Gastrocnemius medialis (tissue), 4 donors: Measurements from ENCODE around the gene LRRC71. TPM values are rescaled to one million over a fixed set of nuclear protein-coding genes. Genes with fewer than 3 reads are reported as not detected.

Source experiments
- ATAC-seq, 2 donors: fragments of 150-250 bp; one replicate each; pipeline ENCODE4 v1.9.1; 2016
- DNase-seq, 2 donors: peaks; one replicate each; pipeline ENCODE4 v3.0.0-alpha.2; 2019
- H3K27ac ChIP-seq, 4 donors: fragments of 200-600 bp; sonication (generic); 1 replicate in 1 of 4; 2 replicates in 3 of 4; pipeline ENCODE4 v1.5.1; 2016 to 2018; ENCODE audit warnings: mild to moderate bottlenecking in 2 of 4, moderate library complexity in 1 of 4
- H3K27me3 ChIP-seq, 3 donors: fragments of 200-600 bp; sonication (generic) in 2 of 3; 1 replicate in 1 of 3; 2 replicates in 2 of 3; pipeline versions ENCODE4 v1.5.1 to v1.6.0; 2016 to 2019; ENCODE audit warnings: mild to moderate bottlenecking in 1 of 3, moderate library complexity in 1 of 3
- H3K36me3 ChIP-seq, 2 donors: fragments of 200-600 bp; sonication (generic) in 1 of 2; one replicate each; pipeline ENCODE4 v1.5.1; 2017 to 2018
- H3K4me1 ChIP-seq, 2 donors: fragments of 200-600 bp; sonication (generic) in 1 of 2; one replicate each; pipeline ENCODE4 v1.5.1; 2016 to 2017; ENCODE audit warnings: mild to moderate bottlenecking in 2 of 2
- H3K4me3 ChIP-seq, 4 donors: fragments of 200-600 bp; sonication (generic) in 3 of 4; 1 replicate in 1 of 4; 2 replicates in 3 of 4; pipeline ENCODE4 v1.5.1; 2016 to 2019; ENCODE audit warnings: mild to moderate bottlenecking in 2 of 4
- H3K9me3 ChIP-seq, 3 donors: fragments of 200-600 bp; sonication (generic) in 2 of 3; 1 replicate in 1 of 3; 2 replicates in 2 of 3; pipeline ENCODE4 v1.5.1; 2016 to 2019
- POLR2A ChIP-seq, 2 donors: fragments of 450-650 bp; IDR thresholded peaks; one replicate each; pipeline ENCODE4 v1.6.1; 2017; ENCODE audit warnings: antibody characterized with exemption in 2 of 2, mild to moderate bottlenecking in 2 of 2, moderate library complexity in 2 of 2
- in situ Hi-C, 4 donors: fragments of 200-750 bp; cut with MboI; loops; one replicate each; pipeline versions ENCODE4 v1.15.0 to v1.8.0; 2017; ENCODE audit warnings: low sequenced_read_pairs in 4 of 4
- intact Hi-C: fragments of 100-400 bp; cut with DNase I; formaldehyde crosslinking; loops from one replicate; pipeline ENCODE4 v1.15.1; 2023; ENCODE audit warnings: low total_unique reads
- total RNA-seq, 4 donors: library from RNA; depleted of rRNA; stranded (reverse); fragments of >200 nt; gene quantifications; one replicate each; pipeline versions ENCODE4 v1.1.0 to v1.2.3, GENCODE V29; 2016
- TF ChIP-seq, protein P1 (sequence below), 5 experiments: fragments of 450-650 bp in 3 of 5; fragments of 200-600 bp in 2 of 5; sonication (generic) in 2 of 5; IDR thresholded peaks in 4 of 5; conservative IDR thresholded peaks in 1 of 5; 1 replicate in 4 of 5; 2 replicates in 1 of 5; pipeline ENCODE4 v1.5.1; 2016 to 2019; ENCODE audit warnings: antibody characterized with exemption in 5 of 5, mild to moderate bottlenecking in 3 of 5, moderate library complexity in 3 of 5

Gene LRRC71
- total RNA-seq, 4 donors from 2014 or later: not detected

DNA sequence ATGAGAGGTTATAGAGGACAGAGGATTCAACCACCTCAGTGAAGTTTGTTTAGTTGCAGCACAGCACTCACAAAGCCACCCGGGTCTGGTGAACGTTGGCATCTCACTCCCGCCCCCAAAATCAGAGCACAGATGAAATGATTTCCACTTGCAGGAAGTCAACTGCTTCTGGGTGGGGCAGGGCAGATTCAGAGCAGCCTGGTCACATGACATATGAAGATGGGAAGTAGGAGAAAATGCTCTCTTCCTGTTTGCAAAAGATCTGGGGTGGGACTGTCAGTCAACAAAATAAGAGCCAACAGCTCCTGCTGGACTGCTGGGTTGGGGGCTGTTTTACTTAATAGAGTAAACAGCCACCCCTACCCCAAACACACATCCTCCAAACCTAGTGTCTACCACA is 43.2 kb downstream of the LRRC71 start:
- Histone ChIP-seq H3K27ac (no peak overlapping the region), H3K4me1 (peaks cover 0 to 16% of the 10 kb centered on the region in 2 donors), H3K27me3 (no peaks in the 10 kb centered on the region), H3K36me3 (peaks cover 0 to 70% of the 10 kb centered on the region in 2 donors), H3K4me3 (no peak overlapping the region), H3K9me3 (no peaks in the 10 kb centered on the region)
- TF ChIP-seq, protein P1, sequence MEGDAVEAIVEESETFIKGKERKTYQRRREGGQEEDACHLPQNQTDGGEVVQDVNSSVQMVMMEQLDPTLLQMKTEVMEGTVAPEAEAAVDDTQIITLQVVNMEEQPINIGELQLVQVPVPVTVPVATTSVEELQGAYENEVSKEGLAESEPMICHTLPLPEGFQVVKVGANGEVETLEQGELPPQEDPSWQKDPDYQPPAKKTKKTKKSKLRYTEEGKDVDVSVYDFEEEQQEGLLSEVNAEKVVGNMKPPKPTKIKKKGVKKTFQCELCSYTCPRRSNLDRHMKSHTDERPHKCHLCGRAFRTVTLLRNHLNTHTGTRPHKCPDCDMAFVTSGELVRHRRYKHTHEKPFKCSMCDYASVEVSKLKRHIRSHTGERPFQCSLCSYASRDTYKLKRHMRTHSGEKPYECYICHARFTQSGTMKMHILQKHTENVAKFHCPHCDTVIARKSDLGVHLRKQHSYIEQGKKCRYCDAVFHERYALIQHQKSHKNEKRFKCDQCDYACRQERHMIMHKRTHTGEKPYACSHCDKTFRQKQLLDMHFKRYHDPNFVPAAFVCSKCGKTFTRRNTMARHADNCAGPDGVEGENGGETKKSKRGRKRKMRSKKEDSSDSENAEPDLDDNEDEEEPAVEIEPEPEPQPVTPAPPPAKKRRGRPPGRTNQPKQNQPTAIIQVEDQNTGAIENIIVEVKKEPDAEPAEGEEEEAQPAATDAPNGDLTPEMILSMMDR (IDR thresholded peaks at IDR 0.05 in 4 of 5, conservative IDR thresholded peaks at IDR 0.05 in 1 of 5): no peak
- TF ChIP-seq POLR2A (IDR thresholded peaks at IDR 0.05): no peak
- intact Hi-C loops (no loop called here), in situ Hi-C loops (no loop called here)
- ATAC-seq: no peak
- DNase-seq: no peak

DNA sequence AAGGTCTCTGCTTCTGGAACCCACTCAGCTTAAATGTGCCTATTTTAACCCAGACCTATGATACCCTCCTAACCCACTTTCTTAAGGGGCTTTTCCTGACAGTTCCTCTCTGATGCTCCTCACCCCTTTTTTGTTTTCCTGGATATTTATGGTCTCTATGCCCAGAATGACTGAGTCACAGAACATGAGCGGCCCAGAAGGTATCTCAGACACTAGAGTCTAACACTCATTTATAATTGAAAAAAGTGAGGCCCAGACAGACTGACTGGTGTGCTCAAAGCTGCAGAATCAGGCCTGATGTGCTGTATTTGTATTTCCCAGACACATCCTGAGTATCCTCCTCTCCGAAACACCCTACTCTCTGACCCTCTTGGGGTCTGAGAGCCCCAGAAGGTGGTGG is 44.0 kb downstream of the LRRC71 start:
- no peak for DNase-seq
- no peak for ATAC-seq
- in situ Hi-C loops: no loop called here
- Histone ChIP-seq H3K27me3 (no peaks in the 10 kb centered on the region), H3K36me3 (peaks cover 0 to 75% of the 10 kb centered on the region in 2 donors), H3K4me3 (no peak overlapping the region), H3K9me3 (no peaks in the 10 kb centered on the region), H3K27ac (no peak overlapping the region), H3K4me1 (peaks cover 0 to 9% of the 10 kb centered on the region in 2 donors)
- TF ChIP-seq POLR2A (IDR thresholded peaks at IDR 0.05): no peak
- TF ChIP-seq, protein P1 (IDR thresholded peaks at IDR 0.05 in 4 of 5, conservative IDR thresholded peaks at IDR 0.05 in 1 of 5): no peak
- intact Hi-C loops: no loop called here

DNA sequence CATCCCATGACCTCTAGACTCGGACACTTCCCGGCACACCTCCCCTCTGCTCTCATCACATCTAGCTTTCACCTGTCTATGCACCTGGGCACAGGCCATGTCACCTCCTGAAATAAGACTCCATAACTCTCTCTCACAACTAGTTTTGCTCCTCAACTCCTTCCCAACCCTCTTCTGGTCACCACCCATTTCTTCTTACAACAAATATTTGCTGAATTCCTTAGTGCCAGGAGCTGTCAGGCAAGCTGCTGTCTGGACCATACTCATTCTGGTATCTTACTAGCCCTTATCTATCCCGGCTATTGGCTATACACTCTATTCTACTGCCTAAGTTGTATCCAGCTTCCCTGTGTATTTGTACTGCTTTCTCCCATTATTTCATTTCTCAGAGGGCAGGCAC is 49.1 kb downstream of the LRRC71 start:
- Histone ChIP-seq H3K9me3 (no peaks in the 10 kb centered on the region), H3K4me1 (no peaks in the 10 kb centered on the region), H3K36me3 (peaks cover 0 to 85% of the 10 kb centered on the region in 2 donors), H3K4me3 (no peak overlapping the region), H3K27me3 (no peaks in the 10 kb centered on the region), H3K27ac (no peak overlapping the region)
- in situ Hi-C loops (no loop called here), intact Hi-C loops (no loop called here)
- ATAC-seq: no peak
- DNase-seq: no peak
- no peak for TF ChIP-seq POLR2A (IDR thresholded peaks at IDR 0.05)
- TF ChIP-seq, protein P1 (IDR thresholded peaks at IDR 0.05 in 4 of 5, conservative IDR thresholded peaks at IDR 0.05 in 1 of 5): no peak

DNA sequence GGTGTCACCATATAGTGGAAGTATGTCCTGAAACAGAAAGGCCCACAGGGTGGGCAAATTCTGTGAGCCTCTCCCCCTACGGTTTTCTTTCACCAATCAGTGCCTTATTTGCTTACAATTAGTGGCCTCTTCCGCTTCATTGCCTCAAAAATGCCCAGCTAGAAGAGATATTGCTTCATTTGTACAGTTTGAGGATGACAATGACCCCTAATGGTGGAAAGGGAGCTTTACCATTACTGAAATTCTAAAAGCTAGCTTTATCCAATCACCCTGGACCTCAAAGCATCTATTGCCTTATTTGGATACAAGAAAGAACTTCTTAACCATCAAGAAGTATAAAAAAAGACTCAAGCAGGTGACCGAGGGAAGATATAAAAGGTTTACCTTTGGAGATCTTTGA is 49.6 kb downstream of the LRRC71 start:
- no peak for DNase-seq
- ATAC-seq: no peak
- Histone ChIP-seq H3K27me3 (no peaks in the 10 kb centered on the region), H3K36me3 (peaks cover 0 to 86% of the 10 kb centered on the region in 2 donors), H3K27ac (no peak overlapping the region), H3K4me1 (no peaks in the 10 kb centered on the region), H3K9me3 (no peaks in the 10 kb centered on the region), H3K4me3 (no peak overlapping the region)
- intact Hi-C loops (no loop called here), in situ Hi-C loops (no loop called here)
- TF ChIP-seq, protein P1 (IDR thresholded peaks at IDR 0.05 in 4 of 5, conservative IDR thresholded peaks at IDR 0.05 in 1 of 5): no peak
- no peak for TF ChIP-seq POLR2A (IDR thresholded peaks at IDR 0.05)

DNA sequence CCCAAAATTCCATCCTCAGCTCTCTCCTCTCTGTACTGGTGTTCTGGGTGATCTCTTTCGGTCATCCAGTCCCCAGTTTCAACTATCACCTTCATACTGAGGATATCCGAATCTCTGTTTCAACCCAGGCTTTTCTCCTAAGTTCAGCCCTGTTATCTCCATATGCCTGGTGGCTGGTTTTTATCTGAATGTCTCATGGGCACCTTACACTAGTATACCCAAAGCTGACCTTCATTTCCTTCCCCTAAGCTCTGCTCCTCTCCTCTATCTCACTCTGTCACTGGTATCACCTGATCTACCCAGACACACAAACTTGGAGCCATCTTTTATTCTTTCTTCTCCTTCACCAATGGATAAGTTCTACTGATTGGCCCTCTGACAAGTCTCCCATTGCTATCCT is 53.0 kb downstream of the LRRC71 start:
- intact Hi-C loops: no loop called here

More for the DNA sequence above, 53.0 kb downstream of the LRRC71 start:
- in situ Hi-C loops: no loop called here
- peaks cover 0 to 87% of the 10 kb centered on the region in 2 donors for H3K36me3 ChIP-seq
- no peaks in the 10 kb centered on the region for H3K9me3 ChIP-seq
- no peak for DNase-seq
- no peak overlapping the region for H3K27ac ChIP-seq
- no peak overlapping the region for H3K4me3 ChIP-seq
- no peaks in the 10 kb centered on the region for H3K27me3 ChIP-seq
- no peak for TF ChIP-seq POLR2A (IDR thresholded peaks at IDR 0.05)
- TF ChIP-seq, protein P1 (IDR thresholded peaks at IDR 0.05 in 4 of 5, conservative IDR thresholded peaks at IDR 0.05 in 1 of 5): no peak
- no peak for ATAC-seq
- H3K4me1 ChIP-seq: no peaks in the 10 kb centered on the region
